Anterior cingulate cortex (tissue), 58 donors: ENCODE measurements around the gene IARS2.
"Not testable (repeated sequence)": the region's sequence is repeated elsewhere in the genome, so short reads cannot be mapped to it uniquely, and the experiment has no call there.

Source experiments
- DNase-seq, 58 donors: peaks; one replicate each; lab custom pipeline; 2025; lab: John Stamatoyannopoulos, UW

The IARS2 gene

DNA sequence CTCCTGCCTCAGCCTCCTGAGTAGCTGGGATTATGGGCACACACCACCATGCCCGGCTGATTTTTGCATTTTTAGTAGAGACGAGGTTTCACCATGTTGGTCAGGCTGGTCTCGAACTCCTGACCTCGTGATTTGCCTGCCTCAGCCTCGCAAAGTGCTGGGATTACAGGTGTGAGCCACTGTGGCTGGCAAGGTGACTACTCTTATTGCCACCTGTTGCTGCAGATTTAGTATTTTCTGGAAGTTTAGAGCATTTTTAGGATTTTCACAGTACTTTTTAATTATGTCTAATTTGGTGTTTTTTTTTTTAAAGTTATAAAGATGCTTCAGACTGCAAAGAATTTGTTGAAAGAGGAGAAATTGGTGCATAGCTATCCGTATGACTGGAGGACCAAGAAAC, 16.5 kb downstream of the IARS2 start:
- not testable (repeated sequence) for DNase-seq

DNA sequence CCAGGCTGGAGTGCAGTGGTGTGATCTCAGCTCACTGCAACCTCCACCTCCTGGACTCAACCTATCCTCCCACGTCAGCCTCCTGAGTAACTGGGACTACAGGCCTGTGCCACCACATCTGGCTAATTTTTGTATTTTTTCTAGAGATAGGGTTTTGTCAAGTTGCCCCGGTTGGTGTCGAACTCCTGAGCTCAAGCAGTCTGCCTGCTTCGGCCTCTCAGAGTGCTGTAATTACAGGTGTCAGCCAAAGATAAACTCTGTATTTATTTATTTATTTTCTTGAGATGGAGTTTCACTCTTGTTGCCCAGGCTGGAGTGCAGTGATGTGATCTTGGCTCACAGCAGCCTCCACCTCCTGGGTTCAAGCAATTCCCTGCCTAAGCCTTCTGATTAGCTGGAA, 18.7 kb downstream of the IARS2 start:
- DNase-seq, result not testable (repeated sequence)

DNA sequence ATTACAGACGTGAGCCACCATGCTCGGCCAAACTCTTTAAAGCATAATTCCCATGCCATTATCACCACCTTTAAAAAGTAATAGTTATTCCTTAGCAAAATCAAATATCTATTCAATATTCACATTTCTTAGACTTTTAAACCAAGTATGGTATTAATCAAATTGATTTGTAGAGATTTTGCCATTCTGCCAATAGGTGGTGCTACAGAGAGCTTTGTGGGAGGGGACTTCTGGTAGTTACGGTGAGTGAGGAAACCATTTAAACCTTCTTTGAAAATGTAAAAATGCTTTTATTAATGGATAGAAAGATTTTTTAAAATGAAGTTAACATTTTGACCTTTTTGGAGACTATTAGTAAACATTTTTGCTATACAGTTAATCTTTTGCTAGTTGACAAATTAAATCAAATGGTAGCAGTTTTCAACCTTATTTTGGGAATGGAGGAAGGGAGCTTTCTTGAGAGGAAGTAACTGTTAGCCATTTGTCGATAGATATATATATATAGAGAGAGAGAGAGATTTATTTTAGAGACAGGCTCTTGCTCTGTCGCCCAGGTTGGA, 19.3 kb downstream of the IARS2 start:
- no peak for DNase-seq

GRCh38 chr1:220119043-220119512, 25.1 kb downstream of the IARS2 start:
- DNase-seq, result no peak

GRCh38 chr1:220121791-220122530, 28.0 kb downstream of the IARS2 start:
- DNase-seq, result no peak

DNA sequence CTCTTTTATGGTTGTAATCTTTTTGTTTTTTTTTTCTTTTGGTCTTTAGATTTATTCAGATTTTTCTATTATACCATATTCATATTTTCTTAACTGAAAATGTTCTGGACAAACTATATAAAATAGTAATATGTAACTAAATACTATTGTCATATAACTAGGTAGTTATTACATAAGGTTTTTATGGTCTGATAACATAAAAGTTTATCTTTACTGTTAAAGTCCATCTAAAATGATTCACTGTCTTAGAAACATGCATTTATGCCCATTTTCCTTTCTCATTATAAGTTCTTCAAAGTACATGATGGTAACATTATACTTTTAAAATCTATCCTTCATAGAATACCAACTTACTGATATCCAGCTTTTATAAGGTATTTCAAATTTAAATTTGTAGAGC, 29.1 kb downstream of the IARS2 start:
- no peak for DNase-seq

DNA sequence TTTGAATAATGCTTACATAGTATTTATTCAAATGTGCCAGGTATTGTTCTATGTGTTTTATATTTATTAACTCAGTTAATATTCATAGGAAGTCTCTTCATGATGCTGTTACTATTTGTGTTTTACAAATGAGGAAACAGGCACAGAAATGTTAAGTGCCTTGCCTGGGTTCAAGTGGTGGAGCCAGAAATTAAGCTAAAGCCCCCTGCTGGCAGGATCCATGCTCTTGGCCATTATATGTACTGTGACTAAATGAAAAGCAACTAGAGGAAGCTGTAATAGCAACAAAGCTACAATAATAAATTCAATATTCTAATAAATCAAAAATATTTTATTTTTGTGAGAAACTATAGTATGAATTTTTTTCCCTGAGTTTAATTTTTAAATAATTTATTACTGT, 30.0 kb downstream of the IARS2 start:
- DNase-seq, result no peak

DNA sequence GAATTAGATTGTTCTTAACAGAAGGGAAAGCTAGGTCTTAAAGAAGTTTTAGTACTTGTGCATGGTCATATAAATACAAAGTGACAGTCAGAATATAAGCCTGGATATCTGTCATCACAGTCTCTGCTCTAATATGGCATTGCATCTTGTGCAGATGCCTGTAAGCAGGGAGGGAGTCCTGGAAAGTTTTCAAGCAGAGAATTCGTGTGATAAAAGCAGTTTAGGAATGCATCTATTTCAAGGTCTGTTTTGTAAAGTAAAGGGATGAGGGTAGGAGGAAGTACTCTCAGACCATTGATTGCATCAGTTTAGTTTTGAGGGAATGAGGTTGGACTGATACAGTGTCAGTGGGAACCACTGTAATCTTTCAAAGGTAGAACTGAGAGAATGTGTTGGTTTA, 30.6 kb downstream of the IARS2 start:
- DNase-seq, result no peak

GRCh38 chr1:220127076-220127475, 33.1 kb downstream of the IARS2 start:
- DNase-seq, result no peak

GRCh38 chr1:220129479-220130210, 35.7 kb downstream of the IARS2 start:
- no peak for DNase-seq

DNA sequence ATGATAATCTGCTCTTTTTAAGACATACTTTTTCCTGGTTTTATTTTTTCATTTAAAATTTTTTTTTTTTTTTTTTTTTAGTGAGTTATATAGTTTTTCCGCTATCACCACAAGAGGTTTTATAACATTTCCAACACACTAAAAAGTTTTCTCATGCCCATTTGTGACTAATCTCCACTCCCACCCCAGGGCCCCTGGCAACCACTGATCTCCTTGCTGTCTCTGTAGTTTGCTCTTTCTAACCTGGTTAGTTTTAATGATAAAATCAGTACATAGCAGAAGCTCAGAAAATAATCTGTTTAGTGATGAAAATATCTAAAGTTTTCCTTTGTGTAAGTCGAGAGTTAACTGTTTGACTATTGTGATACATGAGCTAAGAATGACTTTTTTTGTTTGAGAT, 41.8 kb downstream of the IARS2 start:
- DNase-seq, result no peak

GRCh38 chr1:220137019-220137786, 43.3 kb downstream of the IARS2 start:
- no peak for DNase-seq

DNA sequence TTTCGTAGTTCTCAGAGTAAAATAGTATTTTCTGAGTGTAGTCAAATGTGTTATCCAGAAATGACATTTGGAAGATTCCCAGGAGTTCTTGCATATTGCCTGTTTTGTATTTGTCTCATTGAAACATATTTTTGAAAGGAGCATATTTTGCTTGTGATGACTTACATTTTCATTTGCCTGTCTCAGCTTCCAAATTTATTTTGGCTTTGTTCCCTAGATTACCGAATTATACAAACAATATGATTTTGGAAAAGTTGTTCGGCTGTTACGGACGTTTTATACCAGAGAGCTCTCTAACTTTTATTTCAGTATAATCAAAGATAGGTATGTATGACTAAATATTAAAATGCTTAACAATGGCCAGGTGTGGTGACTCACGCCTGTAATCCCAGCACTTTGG, 46.0 kb downstream of the IARS2 start:
- DNase-seq, result no peak

- no peak for DNase-seq
Measured at GRCh38 chr1:220144051-220144450, 50.1 kb downstream of the IARS2 start.

GRCh38 chr1:220149742-220150141, 55.8 kb downstream of the IARS2 start:
- no peak for DNase-seq

GRCh38 chr1:220151454-220151853, 57.5 kb downstream of the IARS2 start:
- DNase-seq, result peak in 33 of 58 donors; percentile 1 to 56 (median 17)

- DNase-seq, result no peak
Measured at GRCh38 chr1:220153147-220153546, 59.2 kb downstream of the IARS2 start.

GRCh38 chr1:220156620-220157146, 62.8 kb downstream of the IARS2 start:
- no peak for DNase-seq

DNA sequence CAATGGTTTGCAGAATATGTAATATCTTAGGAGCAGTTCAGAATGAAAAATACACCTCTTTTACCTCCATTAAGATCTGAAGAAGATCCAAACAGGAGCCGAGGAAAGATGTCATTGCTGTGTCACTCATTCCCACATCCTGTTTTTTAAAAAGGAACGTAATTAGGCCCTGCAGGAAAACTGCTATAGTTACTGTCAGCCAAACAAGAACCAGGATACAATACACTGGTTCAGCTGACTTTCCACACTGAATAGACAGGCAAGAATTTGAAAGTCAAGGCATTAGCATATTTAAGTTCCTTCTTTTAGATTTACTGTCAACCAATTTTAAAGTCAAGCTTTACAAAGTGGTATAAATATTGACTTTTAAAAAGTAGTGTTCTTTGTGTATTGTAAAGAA, 63.8 kb downstream of the IARS2 start:
- DNase-seq, result no peak

- DNase-seq, result not testable (repeated sequence)
Measured at GRCh38 chr1:220158530-220158929, 64.6 kb downstream of the IARS2 start.

DNA sequence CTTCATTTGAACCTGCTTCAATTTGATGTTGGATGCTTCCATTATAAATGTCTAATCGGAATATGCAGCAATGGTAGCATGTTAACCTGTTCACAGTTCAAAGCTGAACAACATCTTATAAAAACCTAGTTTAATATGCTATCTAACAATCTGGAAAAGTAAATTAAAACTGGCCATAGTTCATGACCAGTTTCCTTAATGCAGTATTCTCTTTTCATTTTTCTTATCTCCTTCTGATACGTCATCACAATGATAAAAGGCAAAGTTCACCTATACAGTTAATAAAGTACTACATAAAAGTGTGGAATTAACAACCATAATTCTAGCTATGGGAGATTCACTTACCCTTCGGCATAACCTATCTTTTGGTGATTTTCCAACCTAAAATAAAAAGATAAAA, 65.1 kb downstream of the IARS2 start:
- no peak for DNase-seq
